CD4-positive, CD25-positive, alpha-beta regulatory T cell (primary cell): ENCODE data around the gene CTLA4. TPM values are rescaled to one million over a fixed set of nuclear protein-coding genes. Genes with fewer than 3 reads are reported as not detected.

Experiments used
- ATAC-seq, 2 donors: fragments of 150-1000 bp; cut with Tn5 transposase; one replicate each; pipeline ENCODE4 v1.10.0; 2021; ENCODE audit warnings: low read depth in 2 of 2, moderate number of reproducible peaks in 2 of 2, moderate library complexity in 1 of 2
- DNase-seq, 3 donors: peaks; one replicate each; pipeline versions ENCODE4 v3.0.0 to v3.0.0-alpha.2; 2012 to 2022; ENCODE audit warnings: mixed read lengths in 1 of 3
- H3K27ac ChIP-seq: one replicate; pipeline ENCODE4 v1.7.0; 2013; ENCODE audit warnings: mild to moderate bottlenecking, low read length; ENCODE audit not compliant: insufficient read depth, poor library complexity, severe bottlenecking
- H3K27me3 ChIP-seq: one replicate; pipeline ENCODE4 v1.7.0; 2013; ENCODE audit warnings: low read length; ENCODE audit not compliant: control insufficient read depth, insufficient read depth
- H3K36me3 ChIP-seq: one replicate; pipeline ENCODE4 v1.7.0; 2013; ENCODE audit warnings: mild to moderate bottlenecking, low read length, moderate library complexity; ENCODE audit not compliant: control insufficient read depth, insufficient read depth
- H3K4me1 ChIP-seq: 2 replicates; pipeline ENCODE4 v1.7.0; 2013; ENCODE audit warnings: mild to moderate bottlenecking, low read length; ENCODE audit not compliant: insufficient read depth, control insufficient read depth, poor library complexity, severe bottlenecking
- H3K4me3 ChIP-seq: one replicate; pipeline ENCODE4 v1.7.0; 2013; ENCODE audit warnings: low read depth, mild to moderate bottlenecking, low read length, moderate library complexity
- H3K9me3 ChIP-seq, 2 experiments: 1 replicate in 1 of 2; 2 replicates in 1 of 2; pipeline ENCODE4 v1.7.0; 2013; ENCODE audit warnings: low read length in 2 of 2, mild to moderate bottlenecking in 1 of 2, moderate library complexity in 1 of 2; ENCODE audit not compliant: control insufficient read depth in 2 of 2
- H3K27ac Mint-ChIP-seq, 3 donors: one replicate each; pipeline ENCODE4 v1.8.0; 2020 to 2022; ENCODE audit warnings: mild to moderate bottlenecking in 3 of 3, mixed read lengths in 3 of 3, moderate library complexity in 2 of 3
- H3K27me3 Mint-ChIP-seq: one replicate; pipeline ENCODE4 v1.8.0; 2022; ENCODE audit warnings: mild to moderate bottlenecking, mixed read lengths
- H3K36me3 Mint-ChIP-seq: one replicate; pipeline ENCODE4 v1.8.0; 2020; ENCODE audit warnings: mixed read lengths
- H3K4me1 Mint-ChIP-seq, 4 donors: one replicate each; pipeline ENCODE4 v1.8.0; 2020 to 2022; ENCODE audit warnings: mixed read lengths in 4 of 4, mild to moderate bottlenecking in 1 of 4
- H3K4me3 Mint-ChIP-seq, 4 donors: one replicate each; pipeline ENCODE4 v1.8.0; 2020 to 2022; ENCODE audit warnings: mild to moderate bottlenecking in 4 of 4, mixed read lengths in 4 of 4, moderate library complexity in 3 of 4
- H3K9me3 Mint-ChIP-seq, 7 donors: one replicate each; pipeline ENCODE4 v1.8.0; 2020 to 2022; ENCODE audit warnings: mixed read lengths in 7 of 7, mild to moderate bottlenecking in 3 of 7, moderate library complexity in 2 of 7
- polyA plus RNA-seq, 4 donors: library from polyadenylated mRNA; unstranded; fragments of 300-500 nt; fragmentation: Illumina TruSeq; gene quantifications; one replicate each; pipeline ENCODE4 v1.2.3, GENCODE V29; 2021
- total RNA-seq: library from RNA; stranded (reverse); gene quantifications from one replicate; pipeline ENCODE4 v1.2.3, GENCODE V29; 2022

The CTLA4 gene
- total and polyA plus RNA-seq, 5 donors from 2014 or later: 52.1 to 459 (median 56.9) TPM

DNA sequence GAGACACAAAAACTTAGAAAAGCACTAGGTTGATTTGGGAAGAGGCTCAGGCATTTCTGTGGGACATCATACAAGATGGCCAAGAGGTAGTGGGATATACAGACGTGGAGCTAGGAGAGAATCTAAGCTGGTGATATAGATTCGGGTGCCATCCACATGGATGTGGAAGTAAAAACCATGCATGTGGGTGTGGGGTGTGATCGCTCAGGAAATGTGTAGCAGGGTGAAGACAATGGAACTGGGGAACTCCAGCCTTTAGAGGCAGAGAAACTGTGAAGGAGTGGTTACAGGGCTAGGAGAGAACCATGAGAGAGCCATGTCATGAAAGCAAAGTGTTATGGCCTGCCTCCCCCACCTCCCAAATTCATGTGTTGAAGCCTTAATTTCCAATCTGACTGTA is 43.0 kb upstream of the CTLA4 start:
- Histone ChIP-seq H3K9me3 (no peaks in the 10 kb centered on the region), H3K4me1 (peaks cover 6% of the 10 kb centered on the region), H3K27ac (no peak overlapping the region), H3K36me3 (no peaks in the 10 kb centered on the region), H3K4me3 (no peak overlapping the region), H3K27me3 (no peaks in the 10 kb centered on the region)
- peaks cover 0 to 2% (median 0%) of the 10 kb centered on the region in 7 donors for H3K9me3 Mint-ChIP-seq
- H3K27me3 Mint-ChIP-seq: no peaks in the 10 kb centered on the region
- peak overlapping the region in 1 of 3 donors; percentile 20 for H3K27ac Mint-ChIP-seq
- H3K4me1 Mint-ChIP-seq: peaks cover 7 to 41% (median 14%) of the 10 kb centered on the region in 4 donors
- ATAC-seq (no peak), DNase-seq (no peak)
- no peaks in the 10 kb centered on the region for H3K36me3 Mint-ChIP-seq
- H3K4me3 Mint-ChIP-seq: peak overlapping the region in 1 of 4 donors; percentile 1

DNA sequence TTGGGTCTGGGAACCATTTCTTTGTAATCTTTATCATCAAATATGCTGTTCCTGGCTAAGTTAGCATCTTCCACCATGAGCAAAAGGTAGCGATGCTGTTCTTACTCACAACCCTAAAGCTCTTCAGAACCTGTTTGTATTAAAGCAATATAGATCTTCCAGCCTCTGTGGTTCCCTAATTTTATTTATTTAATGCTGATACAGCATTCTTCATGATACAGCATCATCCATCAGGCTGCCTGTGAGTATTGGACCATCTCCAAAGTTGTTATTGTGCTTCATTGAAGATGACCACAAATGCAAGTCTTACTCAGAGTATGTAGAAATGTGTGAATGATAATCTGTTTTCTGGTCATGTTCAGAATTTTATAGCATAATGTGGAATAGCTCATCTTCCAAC is 40.9 kb upstream of the CTLA4 start:
- peak overlapping the region in 2 of 3 donors; percentile 37 to 71 for H3K27ac Mint-ChIP-seq
- no peak for DNase-seq
- H3K36me3 Mint-ChIP-seq: no peaks in the 10 kb centered on the region
- H3K27me3 Mint-ChIP-seq: no peaks in the 10 kb centered on the region
- H3K4me3 ChIP-seq: no peak overlapping the region
- peaks cover 0 to 2% (median 0%) of the 10 kb centered on the region in 7 donors for H3K9me3 Mint-ChIP-seq
- peaks cover 21 to 53% (median 29%) of the 10 kb centered on the region in 4 donors for H3K4me1 Mint-ChIP-seq
- no peak overlapping the region for H3K4me3 Mint-ChIP-seq
- peaks cover 20% of the 10 kb centered on the region for H3K4me1 ChIP-seq
- H3K36me3 ChIP-seq: no peaks in the 10 kb centered on the region
- no peaks in the 10 kb centered on the region for H3K9me3 ChIP-seq
- no peak overlapping the region for H3K27ac ChIP-seq
- no peak for ATAC-seq
- no peaks in the 10 kb centered on the region for H3K27me3 ChIP-seq

DNA sequence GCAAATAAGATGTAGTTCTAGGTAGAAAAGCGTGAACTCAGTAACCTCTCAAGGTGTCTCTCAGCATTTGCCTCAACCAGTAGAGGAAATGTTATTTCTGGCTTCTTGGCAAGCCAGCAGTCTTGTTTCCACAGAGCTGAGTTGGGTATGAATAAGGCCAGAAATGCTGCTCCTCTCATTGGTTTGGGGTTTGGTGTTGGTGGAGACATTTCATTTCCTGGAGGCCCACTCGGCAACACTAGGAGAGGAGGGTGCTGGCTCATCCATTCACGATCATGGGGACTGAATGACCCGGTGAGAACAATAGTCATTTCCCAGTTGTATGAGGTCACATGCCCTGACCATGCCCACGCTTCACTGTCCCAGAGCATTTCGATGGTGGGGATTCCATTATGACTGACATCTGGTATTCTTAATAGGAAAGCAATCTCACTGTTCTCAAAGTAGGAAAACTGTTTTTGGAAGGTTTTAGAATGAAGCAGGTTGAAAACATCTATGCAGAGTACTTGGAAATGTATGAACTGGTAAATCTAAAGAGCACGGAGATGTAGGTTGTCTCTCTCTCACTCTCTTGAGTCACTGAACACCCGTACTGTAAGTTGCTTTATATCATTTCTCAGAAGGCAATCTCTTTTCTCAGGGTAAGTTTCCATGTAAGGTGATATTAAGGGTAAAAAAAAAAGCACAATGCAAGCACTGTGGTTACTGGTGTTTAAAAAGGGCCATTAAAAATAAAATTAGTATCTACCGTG is 37.1 kb upstream of the CTLA4 start:
- H3K4me3 ChIP-seq: peak overlapping the region; percentile 63
- no peaks in the 10 kb centered on the region for H3K27me3 Mint-ChIP-seq
- H3K9me3 ChIP-seq: no peaks in the 10 kb centered on the region
- peak overlapping the region; percentile 58 for H3K27ac ChIP-seq
- peaks cover 27% of the 10 kb centered on the region for H3K4me1 ChIP-seq
- peak overlapping the region; percentile 94 to 97 (median 94) for H3K27ac Mint-ChIP-seq
- peaks cover 23 to 54% (median 26%) of the 10 kb centered on the region in 4 donors for H3K4me1 Mint-ChIP-seq
- H3K27me3 ChIP-seq: no peaks in the 10 kb centered on the region
- H3K36me3 Mint-ChIP-seq: no peaks in the 10 kb centered on the region
- H3K9me3 Mint-ChIP-seq: peaks cover 0 to 2% (median 0%) of the 10 kb centered on the region in 7 donors
- DNase-seq: peak in 2 of 3 donors; percentile 33 to 91
- no peaks in the 10 kb centered on the region for H3K36me3 ChIP-seq
- peak overlapping the region; percentile 69 to 84 (median 77) for H3K4me3 Mint-ChIP-seq
- ATAC-seq: peak; percentile 77 to 82

DNA sequence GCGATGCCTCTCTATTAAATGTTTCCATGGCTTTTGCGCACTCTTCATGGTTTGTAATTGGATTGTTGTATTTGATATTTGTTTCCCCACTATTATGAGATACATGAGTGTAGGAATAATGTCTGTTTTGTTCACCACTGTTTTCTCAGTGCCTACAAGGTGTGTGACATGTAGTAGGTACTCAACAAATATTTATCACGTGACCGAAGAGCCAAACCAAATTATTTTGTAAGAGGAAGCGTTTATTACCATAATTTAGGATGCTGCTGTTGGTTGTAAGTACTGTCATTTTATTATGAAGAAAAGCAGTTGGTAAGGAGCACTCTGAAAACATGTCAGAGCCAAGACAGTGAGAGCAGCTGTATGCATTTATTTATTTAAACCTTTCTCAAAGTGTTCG is 32.2 kb upstream of the CTLA4 start:
- DNase-seq (no peak), ATAC-seq (peak; percentile 3 to 7)
- Mint-ChIP-seq H3K9me3 (no peaks in the 10 kb centered on the region), H3K4me3 (peak overlapping the region; percentile 77 to 82 (median 78)), H3K36me3 (no peaks in the 10 kb centered on the region), H3K27me3 (no peaks in the 10 kb centered on the region), H3K27ac (peak overlapping the region; percentile 87 to 98 (median 90)), H3K4me1 (peaks cover 35 to 60% (median 45%) of the 10 kb centered on the region in 4 donors)
- peak overlapping the region; percentile 71 for H3K4me3 ChIP-seq
- H3K27me3 ChIP-seq: no peaks in the 10 kb centered on the region
- H3K4me1 ChIP-seq: peaks cover 33% of the 10 kb centered on the region
- peak overlapping the region; percentile 81 for H3K27ac ChIP-seq
- H3K36me3 ChIP-seq: no peaks in the 10 kb centered on the region
- no peaks in the 10 kb centered on the region for H3K9me3 ChIP-seq

DNA sequence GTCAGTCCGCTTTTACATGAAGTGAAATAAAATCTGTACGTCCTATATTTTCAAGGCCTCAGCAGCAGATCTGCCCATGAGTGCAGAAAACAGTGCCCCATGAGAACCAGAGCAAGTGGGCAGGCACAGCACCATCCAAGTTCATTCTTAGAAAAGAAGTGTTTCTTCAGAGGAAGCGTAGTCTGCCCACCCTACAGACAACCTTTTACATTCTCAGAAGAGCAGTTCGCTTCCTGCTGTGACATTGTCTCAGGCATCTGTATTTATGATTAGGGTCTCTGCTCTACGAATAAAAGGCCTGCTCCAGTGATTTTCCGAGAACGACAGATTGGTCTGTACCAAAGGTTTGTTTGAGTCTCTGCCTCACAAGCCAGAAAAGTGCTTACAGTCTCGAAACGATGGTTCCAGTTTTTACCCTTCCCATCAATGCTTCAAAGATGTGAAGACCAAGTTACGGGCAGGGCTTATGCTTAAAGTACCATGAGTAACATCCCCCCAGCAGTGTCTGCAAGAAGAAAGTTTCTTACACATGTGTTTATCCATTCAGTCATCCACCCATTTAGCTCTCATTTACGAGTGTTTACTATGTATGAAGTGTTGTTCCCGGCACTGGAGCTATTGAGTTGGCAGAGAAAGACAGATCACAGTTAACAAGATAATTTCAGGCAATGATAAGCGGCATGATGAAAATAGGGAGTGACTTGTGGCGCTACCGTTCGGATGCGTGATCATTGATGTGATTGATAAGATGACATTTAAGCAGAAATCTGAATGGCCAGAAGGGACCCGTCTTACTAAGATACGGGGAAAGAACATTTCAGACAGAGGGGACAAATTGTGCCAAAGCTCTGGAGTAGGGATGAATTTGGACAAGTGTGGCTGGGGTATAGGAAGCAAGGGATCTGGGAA is 31.4 kb upstream of the CTLA4 start:
- Mint-ChIP-seq H3K4me3 (peak overlapping the region; percentile 77 to 82 (median 78)), H3K27me3 (no peaks in the 10 kb centered on the region), H3K4me1 (peaks cover 29 to 53% (median 39%) of the 10 kb centered on the region in 4 donors), H3K27ac (peak overlapping the region; percentile 87 to 98 (median 90)), H3K36me3 (no peaks in the 10 kb centered on the region), H3K9me3 (no peaks in the 10 kb centered on the region)
- DNase-seq (peak in 1 of 3 donors; percentile 96), ATAC-seq (peak; percentile 86)
- Histone ChIP-seq H3K36me3 (no peaks in the 10 kb centered on the region), H3K27ac (peak overlapping the region; percentile 81), H3K4me3 (peak overlapping the region; percentile 71), H3K27me3 (no peaks in the 10 kb centered on the region), H3K4me1 (peaks cover 27% of the 10 kb centered on the region), H3K9me3 (no peaks in the 10 kb centered on the region)

DNA sequence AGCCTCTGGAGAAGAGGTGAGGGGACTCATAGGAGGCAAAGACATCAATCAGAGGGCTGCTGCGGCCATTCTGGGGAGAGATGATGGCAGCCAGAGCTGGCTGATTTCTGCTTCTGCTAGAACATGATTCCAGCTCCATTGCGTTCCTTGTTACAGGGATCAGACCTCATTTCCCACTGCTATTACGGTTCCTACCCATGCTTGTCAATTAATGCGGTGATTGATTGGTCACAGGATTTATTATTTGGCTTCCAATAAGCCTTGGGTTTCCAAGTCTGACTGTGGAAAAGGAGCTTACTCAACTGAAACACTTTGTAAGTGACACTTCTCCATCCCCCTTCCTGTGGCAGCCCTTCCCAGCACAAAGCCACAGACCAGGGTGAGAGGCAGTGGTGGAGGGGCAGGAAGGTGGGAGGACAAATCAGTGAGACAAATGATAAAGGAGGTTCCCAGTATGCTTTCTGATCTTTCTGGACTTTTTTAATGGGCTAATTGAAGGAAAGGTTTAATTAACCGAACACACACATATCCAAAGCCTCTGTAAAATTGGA is 26.8 kb upstream of the CTLA4 start:
- Histone ChIP-seq H3K27me3 (no peaks in the 10 kb centered on the region), H3K4me3 (no peak overlapping the region), H3K36me3 (no peaks in the 10 kb centered on the region), H3K9me3 (no peaks in the 10 kb centered on the region), H3K27ac (no peak overlapping the region), H3K4me1 (peaks cover 17% of the 10 kb centered on the region)
- no peaks in the 10 kb centered on the region for H3K27me3 Mint-ChIP-seq
- no peak overlapping the region for H3K4me3 Mint-ChIP-seq
- no peaks in the 10 kb centered on the region for H3K9me3 Mint-ChIP-seq
- no peak for ATAC-seq
- H3K4me1 Mint-ChIP-seq: peaks cover 26 to 52% (median 28%) of the 10 kb centered on the region in 4 donors
- no peak for DNase-seq
- no peaks in the 10 kb centered on the region for H3K36me3 Mint-ChIP-seq
- H3K27ac Mint-ChIP-seq: peak overlapping the region in 2 of 3 donors; percentile 13 to 54

DNA sequence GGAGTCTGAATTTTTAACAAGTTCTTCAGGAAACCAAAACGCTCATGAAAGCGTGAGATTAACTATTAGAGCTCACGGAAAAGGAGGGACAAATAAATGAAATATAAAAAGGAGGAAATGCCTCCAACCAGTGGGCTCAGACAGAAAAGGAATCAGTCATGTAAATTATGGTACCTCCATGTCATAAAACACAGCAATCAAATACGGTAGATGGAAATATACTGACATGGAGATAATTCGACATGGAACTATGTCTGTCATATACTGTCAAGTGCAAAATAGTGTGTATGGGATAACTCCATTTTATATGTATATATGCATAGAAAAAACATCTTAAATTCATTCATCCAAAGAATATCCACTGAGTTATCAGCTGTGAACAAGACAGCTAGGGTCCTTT is 25.9 kb upstream of the CTLA4 start:
- H3K27ac ChIP-seq: no peak overlapping the region
- no peak overlapping the region for H3K4me3 ChIP-seq
- no peak overlapping the region for H3K4me3 Mint-ChIP-seq
- no peaks in the 10 kb centered on the region for H3K36me3 Mint-ChIP-seq
- DNase-seq (no peak), ATAC-seq (no peak)
- no peaks in the 10 kb centered on the region for H3K9me3 Mint-ChIP-seq
- no peaks in the 10 kb centered on the region for H3K27me3 ChIP-seq
- H3K36me3 ChIP-seq: no peaks in the 10 kb centered on the region
- H3K9me3 ChIP-seq: no peaks in the 10 kb centered on the region
- H3K27ac Mint-ChIP-seq: no peak overlapping the region
- no peaks in the 10 kb centered on the region for H3K27me3 Mint-ChIP-seq
- H3K4me1 ChIP-seq: peaks cover 8% of the 10 kb centered on the region
- peaks cover 19 to 43% (median 20%) of the 10 kb centered on the region in 4 donors for H3K4me1 Mint-ChIP-seq
